Measurements from ENCODE around the gene LEPR.

The LEPR gene

GRCh38 chr1:65412984-65413375, 7.5 kb upstream of the LEPR start:
- H3K9ac ChIP-seq (ENCODE audit: low read depth, low read length), result no peak overlapping the region
- H3K36me3 ChIP-seq (ENCODE audit: insufficient read depth, low read length), result no peaks in the 10 kb centered on the region
- no peak overlapping the region for H3K4me2 ChIP-seq (ENCODE audit: low read length)
- H3K9me3 ChIP-seq (replicated peaks; ENCODE audit: low read length), result no peaks in the 10 kb centered on the region
- no peaks in the 10 kb centered on the region for H3K27me3 ChIP-seq (ENCODE audit: control insufficient read depth, insufficient read depth, low read length)
- peaks cover 14% of the 10 kb centered on the region for H3K4me1 ChIP-seq (ENCODE audit: control insufficient read depth, insufficient read depth, low read length)
- no peak overlapping the region for H3K4me3 ChIP-seq (ENCODE audit: low read length)

- H3K4me1 ChIP-seq (ENCODE audit: control insufficient read depth, insufficient read depth, low read length), result peaks cover 21% of the 10 kb centered on the region
- no peaks in the 10 kb centered on the region for H3K36me3 ChIP-seq (ENCODE audit: insufficient read depth, low read length)
- H3K27me3 ChIP-seq (ENCODE audit: control insufficient read depth, insufficient read depth, low read length), result no peaks in the 10 kb centered on the region
- no peaks in the 10 kb centered on the region for H3K9me3 ChIP-seq (replicated peaks; ENCODE audit: low read length)
- no peak overlapping the region for H3K9ac ChIP-seq (ENCODE audit: low read depth, low read length)
- H3K4me3 ChIP-seq (ENCODE audit: low read length), result no peak overlapping the region
- no peak overlapping the region for H3K4me2 ChIP-seq (ENCODE audit: low read length)
Observed at GRCh38 chr1:65414538-65414937, 5.9 kb upstream of the LEPR start.

GRCh38 chr1:65416767-65417166, 3.7 kb upstream of the LEPR start:
- no peak overlapping the region for H3K4me2 ChIP-seq (ENCODE audit: low read length)
- H3K9me3 ChIP-seq (replicated peaks; ENCODE audit: low read length), result no peaks in the 10 kb centered on the region
- peaks cover 26% of the 10 kb centered on the region for H3K4me1 ChIP-seq (ENCODE audit: control insufficient read depth, insufficient read depth, low read length)
- no peaks in the 10 kb centered on the region for H3K27me3 ChIP-seq (ENCODE audit: control insufficient read depth, insufficient read depth, low read length)
- H3K9ac ChIP-seq (ENCODE audit: low read depth, low read length), result no peak overlapping the region
- H3K36me3 ChIP-seq (ENCODE audit: insufficient read depth, low read length), result no peaks in the 10 kb centered on the region
- no peak overlapping the region for H3K4me3 ChIP-seq (ENCODE audit: low read length)

- H3K4me3 ChIP-seq (ENCODE audit: low read length), result no peak overlapping the region
- no peaks in the 10 kb centered on the region for H3K27me3 ChIP-seq (ENCODE audit: control insufficient read depth, insufficient read depth, low read length)
- H3K9me3 ChIP-seq (replicated peaks; ENCODE audit: low read length), result no peaks in the 10 kb centered on the region
- no peaks in the 10 kb centered on the region for H3K36me3 ChIP-seq (ENCODE audit: insufficient read depth, low read length)
- no peak overlapping the region for H3K4me2 ChIP-seq (ENCODE audit: low read length)
- peaks cover 26% of the 10 kb centered on the region for H3K4me1 ChIP-seq (ENCODE audit: control insufficient read depth, insufficient read depth, low read length)
- H3K9ac ChIP-seq (ENCODE audit: low read depth, low read length), result no peak overlapping the region
Observed at GRCh38 chr1:65417729-65418128, 2.7 kb upstream of the LEPR start.

GRCh38 chr1:65418522-65419185, 1.8 kb upstream of the LEPR start:
- Histone ChIP-seq H3K4me1 (ENCODE audit: control insufficient read depth, insufficient read depth, low read length) (peaks cover 34% of the 10 kb centered on the region), H3K4me2 (ENCODE audit: low read length) (no peak overlapping the region), H3K4me3 (ENCODE audit: low read length) (no peak overlapping the region), H3K27me3 (ENCODE audit: control insufficient read depth, insufficient read depth, low read length) (no peaks in the 10 kb centered on the region), H3K9ac (ENCODE audit: low read depth, low read length) (peak overlapping the region; percentile 87), H3K9me3 (replicated peaks; ENCODE audit: low read length) (no peaks in the 10 kb centered on the region), H3K36me3 (ENCODE audit: insufficient read depth, low read length) (no peaks in the 10 kb centered on the region)

GRCh38 chr1:65419681-65420589, 533 bp upstream of the LEPR start:
- Histone ChIP-seq H3K9me3 (replicated peaks; ENCODE audit: low read length) (no peaks in the 10 kb centered on the region), H3K4me2 (ENCODE audit: low read length) (peak overlapping the region; percentile 96), H3K27me3 (ENCODE audit: control insufficient read depth, insufficient read depth, low read length) (no peaks in the 10 kb centered on the region), H3K4me3 (ENCODE audit: low read length) (peak overlapping the region; percentile 81), H3K4me1 (ENCODE audit: control insufficient read depth, insufficient read depth, low read length) (peaks cover 47% of the 10 kb centered on the region), H3K36me3 (ENCODE audit: insufficient read depth, low read length) (no peaks in the 10 kb centered on the region), H3K9ac (ENCODE audit: low read depth, low read length) (peak overlapping the region; percentile 100)

GRCh38 chr1:65421351-65422025, 1.0 kb downstream of the LEPR start:
- Histone ChIP-seq H3K4me3 (ENCODE audit: low read length) (peak overlapping the region; percentile 74), H3K4me1 (ENCODE audit: control insufficient read depth, insufficient read depth, low read length) (peaks cover 62% of the 10 kb centered on the region), H3K36me3 (ENCODE audit: insufficient read depth, low read length) (peaks cover 12% of the 10 kb centered on the region), H3K9me3 (replicated peaks; ENCODE audit: low read length) (no peaks in the 10 kb centered on the region), H3K9ac (ENCODE audit: low read depth, low read length) (peak overlapping the region; percentile 100), H3K27me3 (ENCODE audit: control insufficient read depth, insufficient read depth, low read length) (no peaks in the 10 kb centered on the region), H3K4me2 (ENCODE audit: low read length) (peak overlapping the region; percentile 85)

GRCh38 chr1:65422241-65423203, 2.1 kb downstream of the LEPR start:
- Histone ChIP-seq H3K27me3 (ENCODE audit: control insufficient read depth, insufficient read depth, low read length) (no peaks in the 10 kb centered on the region), H3K9me3 (replicated peaks; ENCODE audit: low read length) (no peaks in the 10 kb centered on the region), H3K4me1 (ENCODE audit: control insufficient read depth, insufficient read depth, low read length) (peaks cover 63% of the 10 kb centered on the region), H3K9ac (ENCODE audit: low read depth, low read length) (peak overlapping the region; percentile 100), H3K36me3 (ENCODE audit: insufficient read depth, low read length) (peaks cover 22% of the 10 kb centered on the region), H3K4me2 (ENCODE audit: low read length) (peak overlapping the region; percentile 85), H3K4me3 (ENCODE audit: low read length) (peak overlapping the region; percentile 74)

GRCh38 chr1:65423884-65424572, 3.6 kb downstream of the LEPR start:
- Histone ChIP-seq H3K4me1 (ENCODE audit: control insufficient read depth, insufficient read depth, low read length) (peaks cover 59% of the 10 kb centered on the region), H3K36me3 (ENCODE audit: insufficient read depth, low read length) (peaks cover 34% of the 10 kb centered on the region), H3K4me2 (ENCODE audit: low read length) (peak overlapping the region; percentile 85), H3K4me3 (ENCODE audit: low read length) (no peak overlapping the region), H3K27me3 (ENCODE audit: control insufficient read depth, insufficient read depth, low read length) (no peaks in the 10 kb centered on the region), H3K9ac (ENCODE audit: low read depth, low read length) (peak overlapping the region; percentile 66), H3K9me3 (replicated peaks; ENCODE audit: low read length) (no peaks in the 10 kb centered on the region)

GRCh38 chr1:65424573-65424889, 4.1 kb downstream of the LEPR start:
- peak overlapping the region; percentile 34 for H3K4me3 ChIP-seq (ENCODE audit: low read length)
- H3K4me1 ChIP-seq (ENCODE audit: control insufficient read depth, insufficient read depth, low read length), result peaks cover 59% of the 10 kb centered on the region
- peak overlapping the region; percentile 85 for H3K4me2 ChIP-seq (ENCODE audit: low read length)
- H3K9me3 ChIP-seq (replicated peaks; ENCODE audit: low read length), result no peaks in the 10 kb centered on the region
- H3K27me3 ChIP-seq (ENCODE audit: control insufficient read depth, insufficient read depth, low read length), result no peaks in the 10 kb centered on the region
- peak overlapping the region; percentile 66 for H3K9ac ChIP-seq (ENCODE audit: low read depth, low read length)
- H3K36me3 ChIP-seq (ENCODE audit: insufficient read depth, low read length), result peaks cover 38% of the 10 kb centered on the region
